Measurements from ENCODE around the gene IL25.
A peak's percentile ranks its signal among the peaks of the same experiment; 100 is the strongest.
"Not testable (repeated sequence)": the region's sequence is repeated elsewhere in the genome, so short reads cannot be mapped to it uniquely, and the experiment has no call there.

IL25 gene

DNA sequence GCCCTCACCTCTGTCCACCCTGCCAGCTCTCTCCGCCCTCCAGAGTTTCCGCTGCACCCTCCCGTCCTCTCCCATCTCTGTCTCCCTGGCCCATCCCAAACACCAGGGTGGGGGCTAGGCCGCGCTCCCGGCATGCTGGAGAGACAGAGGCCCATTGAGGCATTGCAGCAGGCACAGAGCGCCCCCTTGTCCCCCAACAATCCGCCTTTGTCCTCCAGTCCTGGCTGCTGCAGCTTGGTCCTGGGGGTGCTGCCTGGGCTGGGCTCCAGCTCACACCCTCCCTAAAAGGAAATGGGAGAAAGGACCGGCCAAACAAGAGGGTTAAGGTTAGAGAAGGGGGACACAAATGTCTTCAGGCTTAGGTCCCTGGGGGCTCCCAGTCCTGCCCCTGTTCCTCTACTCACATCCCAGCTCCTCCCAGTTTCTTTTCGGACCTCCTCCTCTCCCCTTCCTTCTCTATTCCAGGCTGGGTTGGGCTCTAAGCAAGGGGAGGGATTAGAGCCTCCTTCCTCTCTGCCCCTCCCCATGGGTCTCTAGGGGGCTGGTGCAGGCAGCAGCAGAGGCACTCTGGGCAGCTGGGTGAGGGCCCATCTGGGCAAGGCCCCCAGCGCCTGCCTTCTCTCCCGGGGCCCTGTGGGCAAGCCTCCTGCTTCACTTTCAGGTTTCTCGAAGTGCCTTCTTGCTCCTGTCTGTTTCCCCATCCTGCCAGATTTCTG, 4.0 kb downstream of the IL25 start, which contains the start of gene CMTM5:
Gene CMTM5, plus strand, starts transcription at position 565 of the 716 bp plus-strand sequence. CDS start 206 bp downstream, outside the sequence.
- DNase-seq (ENCODE audit: low read depth): no peak

DNA sequence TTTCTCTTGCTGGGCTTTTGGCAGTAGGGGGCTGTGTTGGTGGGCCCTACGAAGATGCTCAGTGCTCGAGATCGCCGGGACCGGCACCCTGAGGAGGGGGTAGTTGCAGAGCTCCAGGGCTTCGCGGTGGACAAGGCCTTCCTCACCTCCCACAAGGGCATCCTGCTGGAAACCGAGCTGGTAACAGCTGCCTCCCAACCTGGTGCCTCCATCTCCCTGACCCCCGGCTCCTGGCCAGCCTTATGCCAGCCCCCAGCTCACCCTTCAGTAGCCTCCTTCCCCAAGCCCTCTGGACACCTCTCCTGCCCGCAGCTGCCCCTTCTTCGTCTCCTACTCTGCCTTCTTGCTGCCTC, 4.6 kb downstream of the IL25 start:
- no peak for DNase-seq (ENCODE audit: low read depth)

DNA sequence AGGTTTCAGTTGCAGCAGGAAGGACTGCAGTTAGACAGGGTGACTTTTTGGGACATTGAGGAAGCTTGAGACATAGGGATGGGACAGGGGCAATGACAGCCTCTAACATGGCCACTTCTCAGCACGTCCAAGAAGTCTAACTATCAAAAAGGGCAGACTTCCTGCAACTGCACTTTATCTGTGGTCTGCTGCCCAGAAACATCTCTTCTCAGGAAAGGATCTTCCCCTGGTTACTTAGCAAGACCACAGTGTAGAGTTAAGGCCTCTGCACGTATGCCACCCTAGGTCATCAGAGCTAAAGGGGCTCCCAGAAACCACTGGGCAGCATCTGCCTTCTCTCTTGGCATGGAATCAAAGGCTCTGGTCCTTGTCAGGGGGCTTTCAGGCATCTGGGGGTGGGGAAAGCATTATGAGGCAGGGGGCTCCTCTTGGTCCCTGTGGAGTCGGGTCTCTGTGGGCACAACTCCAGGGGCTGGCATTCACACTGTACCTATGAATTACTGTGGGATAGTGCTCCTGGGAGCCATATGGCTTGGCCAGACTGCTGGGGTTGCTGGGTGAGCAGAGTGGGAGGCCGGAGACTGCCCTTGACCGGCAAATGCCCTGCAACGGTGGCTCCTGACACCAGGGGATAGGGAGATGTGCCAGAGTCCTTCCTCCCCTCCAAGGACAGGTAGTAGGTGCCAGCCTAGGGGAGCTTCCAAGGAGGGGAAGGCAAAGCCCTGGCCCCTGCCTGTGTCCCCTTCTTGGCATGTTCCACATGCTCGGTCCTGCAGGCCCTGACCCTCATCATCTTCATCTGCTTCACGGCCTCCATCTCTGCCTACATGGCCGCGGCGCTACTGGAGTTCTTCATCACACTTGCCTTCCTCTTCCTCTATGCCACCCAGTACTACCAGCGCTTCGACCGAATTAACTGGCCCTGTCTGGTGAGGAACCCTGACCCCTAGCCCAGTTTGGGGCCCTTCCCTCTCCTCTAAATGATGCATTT, 5.3 kb downstream of the IL25 start:
- no peak for DNase-seq (ENCODE audit: low read depth)

DNA sequence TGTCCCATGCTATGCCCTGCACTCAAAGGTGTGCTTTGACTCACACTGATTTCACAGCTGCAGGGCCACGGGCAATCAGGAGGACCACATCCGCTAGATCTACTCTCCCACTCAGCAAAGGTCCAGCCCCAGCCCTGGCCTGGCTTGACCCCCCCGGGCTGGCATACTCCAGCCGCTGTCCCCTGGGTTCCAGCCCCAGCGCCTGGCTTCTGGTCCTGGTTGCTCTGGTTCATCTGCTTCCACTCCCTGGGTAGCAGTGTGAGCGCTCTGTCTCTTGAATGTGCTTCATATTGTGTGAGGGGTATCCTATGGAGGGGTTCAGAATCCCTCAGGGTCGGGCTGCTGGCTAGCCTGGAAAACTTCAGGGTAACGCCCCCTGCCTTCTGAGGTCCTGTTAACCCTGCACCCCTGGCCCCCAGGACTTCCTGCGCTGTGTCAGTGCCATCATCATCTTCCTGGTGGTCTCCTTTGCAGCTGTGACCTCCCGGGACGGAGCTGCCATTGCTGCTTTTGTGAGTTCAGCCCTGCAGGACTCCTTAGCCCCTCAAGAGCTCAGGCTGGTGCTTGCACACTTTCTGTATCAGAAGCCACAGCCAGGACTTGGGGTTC, 6.1 kb downstream of the IL25 start:
- DNase-seq (ENCODE audit: low read depth): no peak

DNA sequence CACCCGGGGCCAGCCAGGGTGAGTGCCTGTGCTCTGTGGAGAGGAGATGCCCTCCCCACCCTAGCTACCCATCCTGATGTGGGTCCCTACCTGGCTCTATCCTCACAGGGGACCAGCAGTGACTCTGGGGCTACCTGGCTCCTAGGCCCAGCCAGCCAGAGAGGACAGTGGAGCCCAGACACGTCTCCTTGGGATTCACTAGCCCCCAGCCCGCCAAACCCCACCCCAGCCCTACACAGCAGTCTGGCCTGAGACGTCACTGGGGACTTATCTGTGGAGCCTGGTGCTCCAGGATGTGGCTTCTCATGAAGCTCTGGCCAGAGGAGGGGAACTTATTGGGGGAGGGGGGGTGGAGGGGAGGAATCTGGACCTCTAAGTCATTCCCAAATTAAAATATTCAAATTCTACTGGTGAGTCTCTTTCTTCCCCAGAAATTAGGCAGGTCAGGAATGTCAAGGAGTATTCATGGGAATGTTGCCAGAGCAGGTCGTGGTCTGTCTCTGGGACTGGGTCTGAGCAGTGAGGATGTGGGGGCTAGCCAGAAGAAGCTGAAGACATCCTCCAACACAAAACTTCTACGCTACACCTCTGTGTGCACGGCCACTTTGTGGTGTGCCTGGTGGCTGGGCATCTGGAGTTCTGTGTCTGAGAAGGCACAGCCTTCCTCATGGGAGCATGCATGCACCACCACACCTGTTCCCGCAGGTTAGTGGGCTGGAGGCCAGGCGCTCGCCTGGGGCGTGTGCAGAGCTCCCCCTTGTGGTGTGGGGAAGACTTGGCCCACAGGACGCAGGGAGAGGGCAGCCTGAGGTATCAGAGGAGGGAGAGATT, 7.0 kb downstream of the IL25 start:
- DNase-seq (ENCODE audit: low read depth): peak; percentile 36

DNA sequence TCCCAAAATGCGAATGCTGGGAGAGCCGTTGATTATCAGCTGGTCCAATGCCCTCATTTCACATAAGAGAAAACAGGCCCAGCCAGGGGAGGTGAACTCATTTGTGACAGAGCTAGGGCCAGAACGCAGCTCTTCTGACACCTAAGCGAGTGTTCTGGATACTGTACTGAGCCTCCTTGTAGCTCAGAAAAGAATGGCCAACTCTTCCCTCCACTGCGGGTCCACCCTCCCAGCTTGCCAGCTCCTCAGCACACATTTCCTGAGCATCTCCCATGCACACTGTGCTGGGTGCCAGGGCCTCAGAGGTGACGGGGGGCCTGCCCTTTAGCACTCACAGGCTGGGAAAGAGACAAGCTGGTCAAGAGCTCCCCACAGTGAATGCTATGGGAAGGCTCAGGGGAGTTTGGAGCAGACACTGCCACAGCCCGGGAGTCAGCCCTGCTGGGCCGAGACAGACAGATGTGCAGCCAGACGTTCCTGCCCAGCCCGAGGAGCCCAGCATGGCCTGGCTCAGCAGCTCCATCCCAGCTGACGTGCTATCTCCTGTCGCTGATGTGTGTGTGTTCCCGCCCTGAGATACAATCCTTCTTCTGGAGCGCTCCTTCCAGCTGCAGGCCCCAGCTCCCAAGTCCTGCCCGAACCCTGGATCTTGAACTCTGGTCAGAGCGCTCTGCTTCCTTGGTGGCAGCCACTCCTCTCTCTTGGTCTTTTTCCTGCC, 7.7 kb downstream of the IL25 start:
- no peak for DNase-seq (ENCODE audit: low read depth)

DNA sequence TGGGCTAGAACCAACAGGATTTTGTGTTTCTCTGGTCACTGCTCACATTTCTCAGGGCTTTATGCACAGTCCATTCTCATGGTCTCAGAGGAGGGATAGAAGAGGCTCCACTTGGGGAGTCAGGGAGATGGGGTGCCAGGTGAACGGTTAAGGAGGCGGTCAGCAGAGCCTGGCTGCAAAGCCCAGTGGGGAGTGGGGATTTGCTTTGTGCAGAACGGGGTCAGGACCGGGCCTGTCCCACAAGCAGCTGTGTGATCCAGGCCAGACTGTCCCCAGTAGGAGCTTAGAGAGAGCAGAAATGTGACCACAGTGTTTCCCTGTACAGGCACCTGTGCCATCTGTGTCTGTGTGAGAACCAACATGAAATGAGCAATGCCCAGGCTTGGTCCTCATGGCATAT, 8.4 kb downstream of the IL25 start:
- DNase-seq (ENCODE audit: low read depth): no peak

DNA sequence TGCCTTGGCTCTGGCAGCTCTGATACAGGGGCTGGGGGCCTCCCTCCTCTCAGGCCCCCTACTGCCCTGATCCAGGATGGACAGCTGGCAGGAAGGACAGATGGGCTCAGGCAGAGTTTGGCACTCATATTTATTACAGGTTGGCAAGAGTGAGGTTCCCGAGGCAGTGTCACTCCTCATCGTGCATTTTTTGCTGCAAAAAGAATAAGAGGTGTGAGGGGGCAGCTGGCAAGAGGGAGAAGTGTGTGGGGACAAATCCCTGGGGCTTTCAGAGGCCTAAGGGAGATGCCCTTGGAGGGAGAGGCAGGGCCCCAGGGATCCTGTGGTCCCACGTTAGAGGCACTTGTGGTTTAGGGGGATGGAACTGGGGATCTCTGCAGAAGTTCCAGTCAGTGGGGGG, 9.3 kb downstream of the IL25 start:
- DNase-seq (ENCODE audit: low read depth): no peak

DNA sequence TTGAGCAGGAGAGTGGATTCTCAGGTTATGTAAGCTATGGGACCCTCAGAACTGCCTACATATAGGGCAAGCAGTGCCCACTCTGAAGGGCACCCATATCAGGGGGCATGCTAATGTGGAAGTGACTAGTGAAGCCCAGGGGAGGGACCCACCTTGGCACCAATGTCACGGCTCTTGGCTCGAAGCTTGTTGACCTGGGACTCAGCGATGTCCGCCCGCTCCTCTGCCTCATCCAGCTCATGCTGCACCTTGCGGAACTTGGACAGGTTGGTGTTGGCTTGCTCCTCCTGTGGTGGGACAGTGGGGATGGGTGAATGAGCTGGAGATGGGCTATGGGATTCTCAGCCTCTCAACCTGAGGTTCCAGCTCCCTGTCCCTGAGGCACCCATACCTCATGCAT, 9.7 kb downstream of the IL25 start:
- DNase-seq (ENCODE audit: low read depth): no peak

DNA sequence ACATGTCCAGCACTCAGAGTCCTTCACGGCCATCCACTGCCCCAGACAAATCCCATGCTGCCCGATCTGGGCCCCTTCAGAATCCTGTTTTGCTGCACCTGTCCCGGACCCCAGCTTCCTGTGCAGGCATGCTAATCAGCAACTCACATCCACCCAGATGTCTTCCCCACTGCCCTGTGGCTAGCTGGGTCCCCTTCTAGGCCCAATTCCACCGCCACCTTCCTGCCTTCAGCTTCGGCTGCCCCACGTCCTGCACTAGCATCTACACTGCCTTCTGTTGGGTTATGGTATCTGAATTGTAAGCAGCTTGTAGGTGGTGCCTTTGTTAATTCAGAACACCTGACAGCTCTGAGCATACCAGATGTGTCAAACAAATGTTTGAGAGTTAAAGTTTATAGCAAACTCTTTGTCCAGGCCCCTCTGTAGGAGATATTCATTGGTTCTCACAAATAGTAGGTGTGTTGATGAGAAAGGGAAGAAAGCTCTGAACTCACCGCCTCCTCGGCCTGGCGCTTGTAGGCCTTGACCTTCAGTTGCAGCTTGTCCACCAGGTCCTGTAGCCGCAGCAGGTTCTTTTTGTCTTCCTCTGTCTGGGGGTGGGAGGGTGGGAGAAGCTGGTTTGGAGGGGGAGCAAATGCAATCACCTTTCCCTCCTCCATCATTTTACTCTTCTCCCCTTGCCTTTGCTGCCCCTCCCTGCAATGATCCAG, 10.3 kb downstream of the IL25 start:
- no peak for DNase-seq (ENCODE audit: low read depth)

DNA sequence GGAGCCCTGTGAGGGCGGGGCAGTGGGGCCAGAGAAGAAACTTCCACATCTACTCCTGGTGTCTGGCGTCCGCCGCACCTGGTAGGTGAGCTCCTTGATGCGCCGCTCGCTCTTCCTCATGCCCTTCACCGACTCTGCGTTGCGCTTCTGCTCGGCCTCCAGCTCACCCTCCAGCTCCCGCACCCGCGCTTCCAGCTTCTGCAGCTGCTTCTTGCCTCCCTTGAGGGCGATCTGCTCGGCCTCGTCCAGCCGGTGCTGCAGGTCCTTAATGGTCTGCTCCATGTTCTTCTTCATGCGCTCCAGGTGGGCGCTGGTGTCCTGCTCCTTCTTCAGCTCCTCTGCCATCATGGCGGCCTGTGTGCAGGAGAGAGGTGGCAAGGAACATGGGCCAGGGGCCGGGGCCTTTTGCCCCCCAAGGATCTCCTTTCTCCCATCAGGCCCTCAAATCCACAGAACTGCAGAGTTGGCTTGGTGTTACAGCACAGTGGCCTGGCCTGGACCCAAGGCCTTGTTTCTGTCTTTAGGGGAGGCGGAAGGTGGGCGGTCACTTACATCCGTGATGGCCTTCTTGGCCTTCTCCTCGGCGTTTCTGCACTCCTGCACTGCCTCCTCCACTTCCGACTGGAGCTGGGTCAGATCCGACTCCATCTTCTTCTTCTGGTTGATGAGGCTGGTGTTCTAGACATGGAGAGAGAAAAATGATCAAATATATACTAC, 11.9 kb downstream of the IL25 start:
- no peak for DNase-seq (ENCODE audit: low read depth)

DNA sequence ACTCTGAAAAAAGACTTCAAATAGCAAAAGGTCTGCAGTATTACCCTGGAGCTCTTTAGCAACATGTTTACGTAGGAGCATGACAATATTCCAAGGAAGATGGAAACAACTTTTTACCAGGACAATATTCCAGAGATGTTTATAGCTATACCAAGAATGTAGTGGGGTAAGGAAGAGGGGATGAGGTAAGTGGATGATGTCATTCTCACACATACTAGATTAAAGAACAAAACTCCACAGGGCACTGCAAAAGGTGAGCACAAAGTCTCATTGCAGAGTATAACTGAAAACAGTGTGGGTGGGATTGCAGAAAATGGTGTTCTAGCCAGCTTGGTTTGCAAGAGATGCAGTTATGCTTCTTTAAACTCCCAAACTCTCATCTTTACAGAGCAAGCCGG, 12.6 kb downstream of the IL25 start:
- DNase-seq (ENCODE audit: low read depth): no peak

DNA sequence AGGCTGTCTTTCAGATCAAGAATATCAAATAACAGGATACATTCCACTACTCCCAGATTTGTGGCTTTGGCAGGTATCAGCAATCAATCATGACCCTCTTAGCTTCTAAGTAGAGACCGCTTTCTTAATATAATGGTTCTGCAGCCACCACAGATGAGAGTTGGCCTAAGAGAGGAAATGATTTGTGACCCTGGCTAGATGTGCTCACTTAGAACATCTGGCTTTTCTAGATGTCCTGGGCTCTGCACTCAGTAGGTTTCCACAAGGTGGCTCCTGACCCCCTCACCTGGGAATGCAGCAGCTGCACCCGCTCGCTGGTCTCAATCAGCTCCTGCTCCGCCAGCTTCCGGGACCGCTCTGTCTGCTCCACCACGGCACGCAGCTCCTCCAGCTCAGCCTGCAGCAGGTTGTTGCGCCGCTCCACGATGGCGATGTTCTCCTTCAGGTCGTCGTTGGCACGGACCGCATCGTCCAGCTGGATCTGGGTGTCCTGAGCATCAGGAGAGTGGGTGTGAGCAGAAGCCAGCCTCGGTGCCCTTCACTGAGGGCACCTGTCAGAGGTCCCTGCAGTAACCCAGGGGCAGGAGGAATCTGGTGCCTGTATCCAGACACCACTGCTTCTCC, 13.1 kb downstream of the IL25 start:
- no peak for DNase-seq (ENCODE audit: low read depth)

DNA sequence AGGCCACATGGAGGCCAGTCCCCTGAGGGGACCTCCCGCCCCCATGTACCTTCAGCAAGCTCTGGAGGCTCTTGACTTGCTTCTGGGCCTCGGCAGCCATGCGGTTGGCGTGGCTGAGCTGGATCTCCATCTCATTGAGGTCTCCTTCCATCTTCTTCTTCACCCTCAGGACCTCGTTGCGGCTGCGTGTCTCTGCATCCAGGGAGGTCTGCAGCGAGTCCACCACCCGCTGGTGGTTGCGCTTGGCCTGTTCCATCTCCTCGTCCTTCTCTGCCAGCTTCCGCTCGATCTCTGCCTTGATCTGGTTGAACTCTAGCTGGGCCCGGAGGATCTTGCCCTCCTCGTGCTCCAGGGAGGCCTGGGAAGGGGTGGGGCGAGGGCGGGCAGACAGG, 13.7 kb downstream of the IL25 start:
- DNase-seq (ENCODE audit: low read depth): not testable (repeated sequence)

DNA sequence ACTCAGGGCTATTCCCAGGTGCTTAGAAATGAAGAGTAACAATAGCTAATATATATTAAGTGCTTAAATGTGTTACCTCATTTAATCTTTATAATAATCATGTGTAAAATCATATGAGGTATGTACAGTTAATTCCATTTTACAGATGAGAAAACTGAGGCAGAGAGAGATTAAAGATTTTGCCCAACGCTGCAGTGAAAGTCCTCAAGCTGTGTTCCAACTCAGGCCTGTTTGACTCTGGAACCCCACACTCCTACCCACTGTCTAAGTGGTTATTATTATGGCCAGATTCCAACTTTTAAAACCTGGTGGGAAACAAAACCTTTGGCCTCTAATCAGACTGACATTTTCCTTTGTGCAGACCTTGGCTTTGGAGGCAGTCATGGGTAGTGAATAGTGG, 14.4 kb downstream of the IL25 start:
- DNase-seq (ENCODE audit: low read depth): no peak

DNA sequence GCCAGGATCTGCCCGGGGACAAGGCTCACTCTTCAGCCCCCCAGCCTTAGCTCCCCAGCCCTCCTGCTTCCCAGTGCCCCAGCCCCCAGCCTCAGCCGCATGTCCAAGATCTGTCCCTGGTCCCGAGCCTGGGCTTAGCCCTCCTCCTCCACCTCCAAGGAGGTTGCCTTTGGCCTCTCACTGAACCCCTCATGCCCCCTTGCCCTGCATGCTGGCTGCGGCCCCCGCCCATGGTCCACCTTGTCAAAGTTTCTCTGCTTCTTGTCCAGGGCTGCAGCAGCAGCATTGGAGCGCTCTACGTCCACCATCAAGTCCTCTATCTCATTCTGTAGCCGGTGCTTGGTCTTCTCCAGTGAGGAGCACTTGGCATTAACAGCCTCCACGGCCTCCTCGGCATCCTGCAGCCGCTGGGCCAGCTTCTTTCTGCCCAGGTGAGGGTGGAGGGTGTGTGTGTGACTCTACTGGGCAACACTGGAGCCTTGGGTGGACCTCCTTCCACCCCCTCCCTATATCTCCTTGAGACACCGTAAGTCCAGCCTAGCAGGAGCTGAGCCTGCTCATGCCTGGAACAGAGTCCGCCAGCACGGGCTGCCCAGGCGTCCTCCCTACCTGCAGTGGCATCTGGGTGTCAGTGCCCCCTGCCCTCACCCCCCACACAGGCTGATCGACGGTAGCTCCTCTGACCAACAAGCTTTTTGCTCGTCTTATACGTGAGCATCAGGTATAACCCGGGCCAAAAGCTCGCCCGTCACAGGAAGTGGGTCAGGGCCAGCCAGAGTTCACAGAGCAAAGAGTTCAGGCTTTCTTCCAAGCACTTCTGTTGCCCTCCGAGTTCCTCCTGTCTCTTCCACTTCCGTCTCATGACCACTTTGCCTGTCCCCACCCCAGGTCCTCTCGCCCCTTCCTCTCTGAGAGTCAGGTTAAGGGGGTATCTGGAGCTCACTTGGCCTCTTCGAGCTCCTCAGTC, 15.6 kb downstream of the IL25 start:
- no peak for DNase-seq (ENCODE audit: low read depth)

DNA sequence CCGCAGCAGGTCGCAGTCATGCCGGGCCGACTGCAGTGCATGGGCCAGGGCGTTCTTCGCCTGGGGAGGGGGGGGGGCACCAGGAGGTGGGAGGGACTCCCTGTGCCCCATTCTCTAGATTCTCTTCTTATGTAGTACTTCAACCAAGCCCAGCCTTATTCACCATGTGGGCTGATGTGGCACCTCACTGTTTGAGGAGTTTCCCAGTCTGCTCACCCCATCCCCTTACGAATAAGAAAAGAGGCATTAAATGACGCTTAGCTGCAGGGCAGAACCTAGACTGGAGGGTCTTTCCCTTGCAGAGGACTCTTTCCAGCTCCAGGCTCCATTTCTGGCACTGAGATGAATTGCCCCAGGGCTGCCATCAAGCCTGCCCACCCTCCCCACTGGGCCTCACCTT, 16.4 kb downstream of the IL25 start:
- DNase-seq (ENCODE audit: low read depth): no peak

DNA sequence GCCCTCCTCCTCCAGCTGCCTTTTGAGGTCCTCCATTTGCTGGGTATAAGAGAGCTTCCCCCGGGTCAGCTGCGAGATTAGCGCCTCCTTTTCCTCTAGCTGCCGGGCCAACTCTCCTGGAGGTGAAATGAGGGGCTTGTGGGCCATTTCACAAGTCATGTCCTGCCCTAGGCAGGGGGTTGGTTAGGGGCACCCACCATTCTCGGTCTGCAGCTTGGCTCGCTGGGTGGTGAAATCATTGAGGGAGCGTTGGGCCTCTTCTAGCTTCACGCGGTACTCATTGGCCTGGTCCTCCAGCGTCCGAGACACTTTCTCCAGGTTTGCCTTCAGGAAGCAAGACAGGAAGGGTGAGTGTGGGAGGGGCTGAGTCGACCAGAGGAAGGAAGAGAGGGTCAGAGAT, 16.8 kb downstream of the IL25 start:
- no peak for DNase-seq (ENCODE audit: low read depth)
